HK-2 (cell line): ENCODE data around the gene CXCL10.
"Not testable (repeated sequence)": the region's sequence is repeated elsewhere in the genome, so short reads cannot be mapped to it uniquely, and the experiment has no call there.

Experiments used
- DNase-seq: peaks from one replicate; pipeline ENCODE4 v3.0.0-alpha.2; 2018; ENCODE audit not compliant: unreplicated experiment

CXCL10 gene

GRCh38 chr4:76023389-76023788 is at the start of gene CXCL10:
CXCL10 (minus strand) TSS chr4:76023497; CDS start chr4:76023431, 66 bp downstream.
- DNase-seq, result no peak

DNA sequence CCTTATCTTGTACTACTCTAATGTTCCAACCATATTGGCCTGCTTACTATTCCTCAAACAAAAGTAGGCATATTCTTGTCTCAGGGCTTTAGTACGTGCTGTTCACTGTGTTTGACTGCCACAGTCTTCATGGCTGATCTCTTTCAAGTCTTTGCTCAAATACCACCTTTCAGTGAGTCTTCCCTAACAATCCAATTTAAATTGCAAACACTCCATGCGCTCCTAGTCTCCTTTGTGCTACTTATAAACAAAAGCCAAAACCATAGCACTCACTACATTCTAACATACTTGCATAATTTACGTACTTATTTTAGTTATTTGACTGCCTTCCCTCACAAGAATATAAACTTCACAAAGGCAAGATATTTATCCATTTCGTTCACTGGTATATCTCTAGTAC is 49.5 kb upstream of the CXCL10 start:
- no peak for DNase-seq

DNA sequence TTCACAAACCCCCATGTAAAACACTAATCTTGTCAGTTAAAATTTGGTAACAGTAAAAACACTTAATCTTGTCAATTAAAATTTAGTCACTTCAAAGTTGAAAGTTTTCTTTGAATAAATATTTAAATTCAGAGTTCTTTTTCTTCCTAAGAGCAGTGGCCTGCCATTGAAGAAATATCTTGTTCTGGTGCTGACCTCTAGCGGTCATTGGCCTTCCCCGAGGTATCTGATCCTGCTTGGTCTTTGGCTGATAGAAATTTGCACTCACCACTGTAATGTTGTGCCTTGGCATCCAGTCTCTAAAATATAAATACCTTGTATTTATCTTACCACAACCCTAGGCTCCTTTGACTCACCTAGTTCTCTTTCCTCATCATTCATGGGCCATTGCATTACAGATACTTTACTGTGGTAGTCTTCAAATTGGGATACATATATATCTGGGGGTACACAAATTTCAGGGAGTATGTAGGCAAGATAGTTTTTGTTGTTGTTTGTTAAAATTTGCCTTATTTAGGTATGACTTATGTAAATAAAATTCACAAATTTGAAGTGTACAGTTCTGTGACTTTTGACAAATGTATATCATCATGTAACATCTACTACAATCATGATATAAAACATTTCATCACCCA is 44.5 kb upstream of the CXCL10 start:
- DNase-seq, result peak; percentile 44

DNA sequence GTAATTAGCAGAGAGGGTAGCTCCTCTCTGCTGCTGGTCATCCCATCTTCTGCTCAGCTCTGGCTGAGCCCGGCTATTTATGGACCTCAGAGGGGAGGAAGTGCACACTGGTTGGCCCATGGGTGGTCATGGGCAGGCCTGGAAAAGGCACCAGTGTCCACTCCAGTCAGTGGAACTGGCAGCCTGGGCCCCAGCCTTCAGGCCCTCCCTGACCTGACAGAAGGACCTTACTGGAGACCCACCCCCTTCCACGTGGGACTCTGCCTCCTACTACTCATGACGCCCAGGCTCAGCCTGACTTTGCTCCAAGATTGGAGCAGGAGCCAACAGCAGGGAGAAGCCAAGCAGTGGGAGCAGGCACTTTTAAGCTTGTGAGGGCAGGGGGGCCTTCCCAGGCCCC is 43.2 kb upstream of the CXCL10 start:
- no peak for DNase-seq

DNA sequence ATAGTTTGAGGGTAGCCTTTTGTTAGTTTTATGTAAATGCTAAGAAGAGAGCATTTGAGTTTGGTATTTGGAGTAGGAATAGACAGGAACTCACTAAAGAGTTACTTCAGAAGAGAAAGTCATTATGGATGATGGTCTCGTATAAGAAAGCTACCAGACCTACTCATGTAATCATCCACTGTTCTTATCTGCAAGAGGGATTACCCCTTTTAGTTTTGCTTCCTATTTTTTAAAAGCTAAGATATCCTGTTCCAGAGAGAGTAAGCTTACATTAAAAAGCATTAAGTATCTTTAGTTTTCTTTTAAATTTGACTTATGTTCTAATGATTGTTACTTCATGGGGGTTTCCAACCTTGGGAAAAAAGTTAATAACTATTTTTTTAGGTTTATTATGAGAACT is 38.7 kb upstream of the CXCL10 start:
- no peak for DNase-seq

DNA sequence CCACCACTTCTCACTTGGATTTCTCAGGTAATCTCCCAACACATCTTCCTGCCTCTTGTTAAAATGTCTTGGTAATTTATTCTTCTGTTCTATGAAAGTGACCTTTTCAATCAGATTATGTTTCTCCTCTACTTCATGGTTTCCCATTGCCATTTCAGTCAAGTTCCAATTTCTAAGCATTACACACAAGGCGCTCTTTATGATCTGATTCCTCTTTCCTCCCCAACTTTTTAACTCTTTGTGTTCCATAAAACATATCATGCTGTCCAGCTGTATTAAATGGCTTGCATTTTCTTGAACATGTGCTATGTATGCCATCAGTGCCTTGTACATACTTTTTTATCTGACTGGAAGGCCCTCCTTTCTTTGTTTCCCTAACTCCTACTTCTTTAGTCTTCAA is 38.1 kb upstream of the CXCL10 start:
- no peak for DNase-seq

DNA sequence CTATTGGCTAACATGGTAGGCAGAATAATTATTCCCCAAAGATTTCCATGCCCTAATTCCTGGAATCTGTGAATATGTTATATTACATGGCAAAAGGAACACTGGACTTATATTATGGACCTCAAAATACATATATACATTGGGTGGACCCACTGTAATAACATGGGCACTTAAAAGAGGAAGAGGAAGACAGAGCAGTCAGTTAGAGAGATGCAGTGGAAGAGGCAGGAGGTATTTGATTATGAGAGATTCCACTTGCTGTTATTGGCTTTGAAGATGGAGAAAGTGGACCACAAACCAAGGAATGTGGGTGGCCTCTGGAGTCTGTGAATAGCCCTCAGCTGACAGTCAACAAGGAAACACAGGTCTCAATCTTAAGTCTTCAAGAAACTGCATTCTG is 37.2 kb upstream of the CXCL10 start:
- DNase-seq, result no peak

GRCh38 chr4:76059750-76060149 is 36.5 kb upstream of the CXCL10 start:
- no peak for DNase-seq

GRCh38 chr4:76058888-76059426 is 35.7 kb upstream of the CXCL10 start:
- no peak for DNase-seq

DNA sequence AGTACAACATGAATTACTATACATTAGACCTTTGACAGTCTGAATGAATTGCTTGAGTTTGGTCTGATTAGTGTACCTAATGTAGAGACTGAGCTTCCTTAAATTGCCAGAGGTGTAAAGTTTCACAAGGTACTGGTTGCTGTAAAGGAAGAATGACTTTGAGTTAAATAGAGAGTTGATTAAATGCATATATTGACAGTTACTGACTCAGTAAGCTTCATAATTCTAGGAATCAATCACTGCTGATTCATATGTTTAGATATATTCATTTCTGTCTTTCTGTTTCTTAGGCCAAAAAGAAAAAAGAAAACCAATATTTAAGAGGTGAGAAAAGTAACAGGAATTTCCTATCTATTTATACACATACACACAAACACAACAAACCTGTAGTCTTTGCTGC is 35.0 kb upstream of the CXCL10 start:
- DNase-seq, result no peak

DNA sequence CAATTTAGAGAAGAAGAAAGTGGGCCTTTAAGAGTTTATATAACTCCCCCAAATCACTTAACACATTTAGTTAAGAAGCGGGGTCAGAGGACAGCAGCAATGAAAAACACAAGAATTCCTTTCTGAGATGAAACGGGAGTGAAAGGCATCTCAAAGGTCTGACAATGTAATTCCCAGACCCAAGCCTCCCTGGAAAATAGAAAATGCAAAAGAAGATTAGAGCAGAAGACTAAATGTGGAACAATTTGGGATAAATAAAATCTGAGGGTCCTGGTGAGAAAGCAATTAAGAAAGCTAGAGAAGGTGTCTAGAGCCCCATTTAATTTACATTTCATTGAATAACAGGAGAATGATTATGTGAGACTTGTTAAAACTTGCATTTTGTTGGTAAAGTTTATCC is 32.1 kb upstream of the CXCL10 start:
- no peak for DNase-seq

GRCh38 chr4:76055016-76055415 is 31.7 kb upstream of the CXCL10 start:
- DNase-seq, result no peak

- no peak for DNase-seq
Observed at GRCh38 chr4:76053730-76054129, 30.4 kb upstream of the CXCL10 start.

DNA sequence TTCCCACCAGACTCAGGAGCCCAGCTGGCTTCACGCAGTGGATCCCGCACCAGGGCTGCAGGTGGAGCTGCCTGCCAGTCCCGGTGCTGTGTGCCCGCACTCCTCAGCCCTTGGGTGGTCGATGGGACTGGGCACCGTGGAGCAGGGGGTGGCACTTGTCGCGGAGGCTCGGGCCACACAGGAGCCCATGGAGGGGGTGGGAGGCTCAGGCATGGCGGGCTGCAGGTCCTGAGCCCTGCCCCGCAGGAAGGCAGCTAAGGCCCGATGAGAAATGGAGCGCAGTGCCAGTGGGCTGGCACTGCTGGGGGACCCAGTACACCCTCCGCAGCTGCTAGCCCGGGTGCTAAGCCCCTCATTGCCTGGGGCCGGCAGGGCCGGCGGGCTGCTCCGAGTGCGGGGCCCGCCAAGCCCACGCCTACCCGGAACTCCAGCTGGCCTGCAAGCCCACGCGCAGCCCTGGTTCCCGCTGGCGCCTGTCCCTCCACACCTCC is 27.3 kb upstream of the CXCL10 start:
- DNase-seq, result not testable (repeated sequence)

GRCh38 chr4:76049860-76050416 is 26.6 kb upstream of the CXCL10 start:
- not testable (repeated sequence) for DNase-seq

DNA sequence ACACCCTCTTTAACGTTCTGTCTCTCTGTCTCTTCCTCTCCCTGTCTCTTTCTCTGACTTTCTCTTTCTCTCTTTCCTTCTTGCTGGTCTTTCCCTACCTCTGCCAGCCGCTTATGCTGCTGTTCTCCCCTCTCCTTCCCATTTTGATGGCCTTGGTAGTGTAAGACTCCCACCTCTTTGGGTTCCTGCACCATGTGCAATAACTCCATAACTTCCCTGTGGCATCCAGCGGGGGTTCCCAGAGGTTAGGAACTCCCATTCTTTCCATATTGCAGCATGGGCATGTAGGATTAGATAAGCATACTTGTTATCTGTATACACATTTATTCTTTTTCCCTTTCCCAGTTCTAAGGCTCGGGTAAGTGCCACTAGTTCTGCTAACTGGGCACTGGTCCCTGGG is 21.4 kb upstream of the CXCL10 start:
- DNase-seq, result not testable (repeated sequence)

DNA sequence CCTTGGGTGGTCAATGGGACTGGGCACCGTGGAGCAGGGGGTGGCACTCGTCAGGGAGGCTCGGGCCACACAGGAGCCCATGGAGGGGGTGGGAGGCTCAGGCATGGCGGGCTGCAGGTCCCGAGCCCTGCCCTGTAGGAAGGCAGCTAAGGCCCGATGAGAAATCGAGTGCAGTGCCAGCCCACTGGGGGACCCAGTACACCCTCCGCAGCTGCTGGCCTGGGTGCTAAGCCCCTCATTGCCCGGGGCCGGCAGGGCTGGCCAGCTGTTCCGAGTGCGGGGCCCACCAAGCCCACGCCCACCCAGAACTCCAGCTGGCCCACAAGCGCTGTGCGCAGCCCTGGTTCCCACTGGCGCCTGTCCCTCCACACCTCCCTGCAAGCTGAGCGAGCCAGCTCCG is 20.0 kb upstream of the CXCL10 start:
- not testable (repeated sequence) for DNase-seq

DNA sequence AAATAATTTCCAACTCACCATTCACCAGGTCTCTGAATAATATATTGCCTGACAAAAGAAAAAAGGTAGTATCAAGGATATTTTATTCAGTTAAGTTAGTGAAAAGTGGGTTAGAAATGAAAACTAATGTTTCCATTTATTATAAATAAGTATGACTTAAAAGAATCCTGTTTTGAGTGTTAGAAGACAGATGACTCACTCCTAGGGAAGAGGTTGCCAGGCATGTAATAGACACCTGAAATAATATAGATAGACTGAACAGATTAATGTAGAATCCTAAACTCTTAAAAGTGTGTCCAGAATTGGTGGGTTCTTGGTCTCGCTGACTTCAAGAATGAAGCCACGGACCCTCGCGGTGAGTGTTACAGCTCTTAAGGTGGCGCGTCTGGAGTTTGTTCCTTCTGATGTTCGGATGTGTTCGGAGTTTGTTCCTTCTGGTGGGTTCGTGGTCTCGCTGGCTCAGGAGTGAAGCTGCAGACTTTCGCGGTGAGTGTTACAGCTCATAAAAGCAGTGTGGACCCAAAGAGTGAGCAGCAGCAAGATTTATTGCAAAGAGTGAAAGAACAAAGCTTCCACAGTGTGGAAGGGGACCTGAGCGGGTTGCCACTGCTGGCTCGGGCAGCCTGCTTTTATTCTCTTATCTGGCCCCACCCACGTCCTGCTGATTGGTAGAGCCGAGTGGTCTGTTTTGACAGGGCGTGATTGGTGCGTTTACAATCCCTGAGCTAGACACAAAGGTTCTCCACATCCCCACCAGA is 19.1 kb upstream of the CXCL10 start:
- not testable (repeated sequence) for DNase-seq

GRCh38 chr4:76036855-76037254 is 13.6 kb upstream of the CXCL10 start:
- DNase-seq, result no peak

DNA sequence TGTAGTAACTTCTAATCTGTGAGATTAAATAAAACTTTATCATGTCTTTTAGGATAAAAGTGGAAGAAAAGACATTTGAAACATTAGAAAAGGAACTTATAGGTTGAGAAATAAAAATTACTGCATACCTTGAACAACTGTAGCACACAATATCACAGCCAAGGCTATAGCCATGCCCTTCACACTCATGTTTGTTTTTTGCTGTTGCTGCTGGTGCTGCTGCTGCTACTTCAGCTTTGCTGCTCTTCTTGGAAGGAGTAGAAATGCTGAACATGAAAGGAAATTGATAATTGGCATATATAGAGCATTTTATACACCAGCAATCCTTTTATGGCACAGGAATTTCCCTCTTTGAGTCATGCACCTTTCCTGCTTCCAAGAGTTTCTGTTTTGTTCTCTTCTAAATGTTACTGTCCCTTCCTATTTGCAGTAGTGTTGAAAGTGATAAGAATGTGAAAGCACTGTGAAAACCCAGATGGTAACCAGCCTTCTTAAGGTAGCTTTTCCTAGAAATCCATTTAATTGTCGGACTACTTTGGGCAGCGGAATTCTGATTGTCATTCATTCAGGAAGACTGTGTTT is 12.6 kb upstream of the CXCL10 start, which contains the start of gene CXCL11:
Gene CXCL11, minus strand, starts transcription at position 272 of the 582 bp plus-strand sequence. Its CDS starts 83 bp downstream, at position 189.
- DNase-seq, result no peak

GRCh38 chr4:76035141-76035540 is 11.8 kb upstream of the CXCL10 start:
- no peak for DNase-seq

- DNase-seq, result no peak
Observed at GRCh38 chr4:76029300-76029699, 6.0 kb upstream of the CXCL10 start.
